AG09319 (cell line): ENCODE measurements around the gene GALNT9.
"Not testable (repeated sequence)": the region's sequence is repeated elsewhere in the genome, so short reads cannot be mapped to it uniquely, and the experiment has no call there.

Experiments
- DNase-seq: peaks from one replicate; pipeline ENCODE4 v3.0.0-alpha.2; 2010; ENCODE audit warnings: low read depth; ENCODE audit errors: extremely low read depth
- CTCF ChIP-seq: IDR thresholded peaks from 2 replicates; pipeline ENCODE4 v1.5.1; 2011; ENCODE audit warnings: low read depth, mild to moderate bottlenecking, inconsistent platforms, low read length, moderate library complexity

The GALNT9 gene

DNA sequence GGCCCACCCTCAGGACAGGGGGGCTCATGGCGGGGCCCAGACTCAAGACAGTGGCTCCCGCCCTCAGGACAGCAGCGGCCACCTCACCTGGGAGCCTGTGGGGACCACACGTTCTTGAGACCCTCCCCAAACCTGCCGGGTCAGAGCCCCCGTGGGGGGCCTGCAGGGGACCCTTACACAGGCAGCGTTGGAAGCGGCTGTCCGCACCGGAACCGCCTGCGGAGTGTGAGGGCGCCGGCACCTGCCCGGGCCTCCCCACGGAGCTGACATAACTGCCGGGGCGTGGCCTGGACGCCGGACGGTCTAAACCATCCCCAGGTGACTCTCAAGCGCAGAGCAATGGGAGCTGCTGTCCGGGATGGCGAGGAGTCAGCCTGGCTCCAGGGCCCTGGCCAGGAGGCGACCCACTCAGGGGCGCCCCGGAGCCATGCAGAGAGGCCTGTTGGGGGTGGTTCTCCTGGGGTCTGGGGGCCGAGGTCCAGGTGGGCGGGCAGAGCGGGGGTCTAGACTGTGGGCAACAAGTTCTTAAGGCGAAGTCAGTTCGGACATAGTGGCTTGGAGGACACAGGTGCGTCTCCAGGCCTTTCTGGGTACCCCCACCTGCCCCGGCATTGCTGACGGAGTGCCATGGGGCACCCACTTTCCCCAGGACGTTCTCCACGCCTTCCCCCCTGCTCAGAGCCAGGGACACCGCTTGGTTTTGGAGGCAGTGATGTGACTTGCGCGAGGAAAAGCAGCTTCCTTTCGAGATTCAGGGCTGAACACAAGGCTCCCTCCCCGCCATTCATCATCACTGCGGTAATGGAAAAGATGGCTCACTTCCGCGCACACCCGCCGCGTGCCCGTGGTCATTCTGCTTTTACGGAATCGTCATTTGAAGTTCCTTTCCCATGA lies 23.2 kb downstream of the GALNT9 start:
- no peak for TF ChIP-seq CTCF
- DNase-seq: no peak

GRCh38 chr12:132305560-132305966 lies 23.8 kb downstream of the GALNT9 start:
- TF ChIP-seq CTCF: no peak
- DNase-seq: no peak

DNA sequence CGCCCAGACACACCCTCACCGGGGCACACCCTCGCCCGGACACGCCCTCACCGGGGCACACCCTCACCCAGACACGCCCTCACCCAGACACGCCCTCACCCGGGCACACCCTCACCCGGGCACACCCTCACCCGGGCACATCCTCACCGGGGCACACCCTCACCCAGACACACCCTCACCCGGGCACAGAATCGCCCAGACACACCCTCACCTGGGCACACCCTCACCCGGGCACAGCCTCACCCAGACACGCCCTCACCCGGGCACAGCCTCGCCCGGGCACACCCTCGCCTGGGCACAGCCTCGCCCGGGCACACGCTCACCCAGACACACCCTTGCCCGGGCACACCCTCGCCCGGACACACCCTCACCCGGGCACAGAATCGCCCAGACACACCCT lies 24.5 kb downstream of the GALNT9 start:
- not testable (repeated sequence) for DNase-seq

GRCh38 chr12:132303853-132304373 lies 25.5 kb downstream of the GALNT9 start:
- not testable (repeated sequence) for DNase-seq

DNA sequence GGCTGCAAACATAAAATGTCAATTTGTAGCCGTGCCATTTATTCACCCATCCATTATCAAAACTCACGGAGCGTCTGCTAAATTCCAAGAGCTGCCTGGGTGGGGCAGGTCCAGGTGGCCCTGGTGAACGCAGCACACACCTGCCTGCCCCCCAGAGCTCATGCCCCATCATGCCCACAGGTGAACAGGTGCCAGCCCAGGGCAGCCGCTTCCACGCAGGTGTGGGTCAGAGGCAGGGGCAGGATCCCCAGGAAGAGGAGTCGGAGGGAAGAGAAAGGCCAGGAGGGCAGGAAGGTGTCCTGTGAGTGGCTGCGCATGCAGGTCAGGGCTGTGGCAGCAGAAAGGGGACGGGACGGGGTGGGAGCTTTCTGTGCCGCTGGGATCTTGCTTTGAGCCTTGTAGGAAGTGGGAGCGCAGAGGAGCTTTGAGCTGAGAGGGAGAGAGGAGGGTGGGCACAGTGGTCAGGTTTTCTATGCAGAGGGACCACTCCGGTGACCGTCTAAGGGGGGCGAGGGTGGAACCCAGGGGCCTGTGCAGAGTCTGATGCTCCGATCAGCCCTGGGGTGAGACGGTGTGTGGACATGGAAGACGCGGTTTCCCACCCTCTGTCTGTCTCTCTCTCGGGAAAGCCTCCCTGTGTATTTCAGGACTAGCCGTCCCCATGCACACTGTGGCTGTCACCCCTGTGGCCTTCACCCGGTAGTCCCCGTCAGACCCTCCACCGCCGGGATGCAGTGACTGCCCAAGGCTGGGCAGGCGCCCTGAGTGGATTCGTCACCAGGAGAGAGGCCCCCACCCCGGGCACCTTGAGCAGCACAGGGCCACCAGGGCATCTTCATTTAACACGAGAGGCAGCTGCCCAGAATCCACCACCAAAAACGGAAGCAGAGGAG lies 26.7 kb downstream of the GALNT9 start:
- no peak for DNase-seq
- TF ChIP-seq CTCF: no peak

- no peak for DNase-seq
- no peak for TF ChIP-seq CTCF
Observed at GRCh38 chr12:132300789-132301722, 28.3 kb downstream of the GALNT9 start.

GRCh38 chr12:132296063-132296462 lies 33.3 kb downstream of the GALNT9 start:
- DNase-seq: no peak
- TF ChIP-seq CTCF: no peak

DNA sequence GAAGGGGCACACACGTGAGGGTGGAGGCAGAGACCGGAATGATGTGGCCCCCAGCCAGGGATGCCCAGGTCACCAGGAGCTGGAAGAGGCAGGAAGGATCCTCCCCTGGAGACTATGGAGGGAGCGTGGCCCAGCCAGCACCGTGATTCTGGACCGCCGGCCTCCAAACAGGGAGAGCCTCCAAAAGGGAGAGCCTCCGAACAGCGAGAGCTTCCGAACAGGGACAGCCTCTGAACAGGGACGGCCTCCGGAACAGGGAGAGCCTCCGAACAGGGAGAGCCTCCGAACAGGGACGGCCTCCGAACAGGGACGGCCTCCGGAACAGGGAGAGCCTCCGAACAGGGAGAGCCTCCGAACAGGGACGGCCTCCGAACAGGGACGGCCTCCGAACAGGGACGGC lies 33.8 kb downstream of the GALNT9 start:
- DNase-seq: not testable (repeated sequence)
